ENCODE results near the gene APBB1IP.
"Not testable (repeated sequence)": the region's sequence is repeated elsewhere in the genome, so short reads cannot be mapped to it uniquely, and the experiment has no call there.

GRCh38 chr10:26492725-26493124 lies 54.6 kb downstream of the APBB1IP start:
- TF ChIP-seq, protein P1, sequence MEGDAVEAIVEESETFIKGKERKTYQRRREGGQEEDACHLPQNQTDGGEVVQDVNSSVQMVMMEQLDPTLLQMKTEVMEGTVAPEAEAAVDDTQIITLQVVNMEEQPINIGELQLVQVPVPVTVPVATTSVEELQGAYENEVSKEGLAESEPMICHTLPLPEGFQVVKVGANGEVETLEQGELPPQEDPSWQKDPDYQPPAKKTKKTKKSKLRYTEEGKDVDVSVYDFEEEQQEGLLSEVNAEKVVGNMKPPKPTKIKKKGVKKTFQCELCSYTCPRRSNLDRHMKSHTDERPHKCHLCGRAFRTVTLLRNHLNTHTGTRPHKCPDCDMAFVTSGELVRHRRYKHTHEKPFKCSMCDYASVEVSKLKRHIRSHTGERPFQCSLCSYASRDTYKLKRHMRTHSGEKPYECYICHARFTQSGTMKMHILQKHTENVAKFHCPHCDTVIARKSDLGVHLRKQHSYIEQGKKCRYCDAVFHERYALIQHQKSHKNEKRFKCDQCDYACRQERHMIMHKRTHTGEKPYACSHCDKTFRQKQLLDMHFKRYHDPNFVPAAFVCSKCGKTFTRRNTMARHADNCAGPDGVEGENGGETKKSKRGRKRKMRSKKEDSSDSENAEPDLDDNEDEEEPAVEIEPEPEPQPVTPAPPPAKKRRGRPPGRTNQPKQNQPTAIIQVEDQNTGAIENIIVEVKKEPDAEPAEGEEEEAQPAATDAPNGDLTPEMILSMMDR (conservative IDR thresholded peaks at IDR 0.05; ENCODE audit: low read depth, low read length) = not testable (repeated sequence)
- not testable (repeated sequence) for TF ChIP-seq EZH2 (IDR thresholded peaks at IDR 0.05; ENCODE audit: low read length, unreplicated experiment); EZH2phosphoT487 (IDR thresholded peaks at IDR 0.05; ENCODE audit: borderline replicate concordance, low read length)

Measured in PC-3 (cell line).